D721Med (cell line): ENCODE results near the gene FANCC.

ENCODE experiments used
- DNase-seq: peaks from one replicate; pipeline ENCODE4 v3.0.0; 2011; ENCODE audit warnings: low spot score; ENCODE audit not compliant: insufficient read length
- FAIRE-seq: peaks from 2 replicates; lab custom pipeline; 2011; peaks lifted over from hg19 to GRCh38; lab: Jason Lieb, UNC
- CTCF ChIP-seq: IDR thresholded peaks from 2 replicates; pipeline ENCODE4 v1.5.1; 2012; ENCODE audit warnings: mild to moderate bottlenecking, control low read depth; ENCODE audit not compliant: insufficient read depth; ENCODE audit errors: missing control alignments

FANCC gene

GRCh38 chr9:95132366-95133324 is 184.9 kb downstream of the FANCC start:
- no peak for TF ChIP-seq CTCF
- no peak for DNase-seq
- FAIRE-seq: no peak

GRCh38 chr9:95131023-95131943 is 186.2 kb downstream of the FANCC start:
- DNase-seq (no peak), FAIRE-seq (no peak)
- TF ChIP-seq CTCF: peak; percentile 83

- TF ChIP-seq CTCF: no peak
- no peak for DNase-seq
- no peak for FAIRE-seq
Observed at GRCh38 chr9:95130484-95130883, 187.0 kb downstream of the FANCC start.

GRCh38 chr9:95129476-95130291 is 187.8 kb downstream of the FANCC start:
- no peak for TF ChIP-seq CTCF
- DNase-seq (no peak), FAIRE-seq (no peak)

- TF ChIP-seq CTCF: no peak
- DNase-seq (no peak), FAIRE-seq (no peak)
Observed at GRCh38 chr9:95128177-95128524, 189.4 kb downstream of the FANCC start.

GRCh38 chr9:95127249-95128176 is 190.0 kb downstream of the FANCC start:
- DNase-seq (no peak), FAIRE-seq (no peak)
- peak; percentile 82 for TF ChIP-seq CTCF
